ENCODE measurements around the gene COQ7. TPM values are rescaled to one million over a fixed set of nuclear protein-coding genes. Genes with fewer than 3 reads are reported as not detected.
A peak's percentile ranks its signal among the peaks of the same experiment; 100 is the strongest.

Gene COQ7
- total RNA-seq, 1 experiment from 2014 or later: 25.0 TPM

GRCh38 chr16:19066988-19067348 lies 446 bp upstream of the COQ7 start:
- POLR2A ChIA-PET (ENCODE audit: unreplicated experiment): interaction anchor here (0.7 kb wide), 3 partner anchors 65 to 86 kb away, joined by 3 to 5 read pairs (median 3); no protein-coding TSS in a partner anchor
- Histone ChIP-seq H3K27me3 (ENCODE audit: low read length) (no peaks in the 10 kb centered on the region), H3K4me3 (ENCODE audit: low read length) (peak overlapping the region; percentile 95), H3F3A (ENCODE audit: low read length, unreplicated experiment) (no peaks in the 10 kb centered on the region), H3K9me3 (ENCODE audit: low read length) (no peaks in the 10 kb centered on the region), H3K9ac (ENCODE audit: low read length) (peak overlapping the region; percentile 99; the same call in 1 of the 2 replicates), H3K36me3 (ENCODE audit: low read depth, low read length) (0 out of 2 replicates have a peak, but pooled peaks cover 4% of the 10 kb centered on the region), H3K79me2 (ENCODE audit: low read length) (peaks cover 14% of the 10 kb centered on the region; the same call in 1 of the 2 replicates), H3K4me2 (ENCODE audit: low read length) (peak overlapping the region; percentile 57; the same call in 1 of the 2 replicates), H3K9me2 (replicated peaks; ENCODE audit: low read length) (no peaks in the 10 kb centered on the region), H4K20me1 (ENCODE audit: low read length) (no peaks in the 10 kb centered on the region), H3K4me1 (ENCODE audit: insufficient read depth, low read length) (peaks cover 6% of the 10 kb centered on the region; the same call in 1 of the 2 replicates), H3K27ac (ENCODE audit: low read length) (peak overlapping the region; percentile 98), H2AFZ (ENCODE audit: low read length) (peak overlapping the region; percentile 45; the same call in 1 of the 2 replicates)
- CTCF ChIA-PET: no interaction called here
- TF ChIP-seq EZH2 (IDR thresholded peaks at IDR 0.05; ENCODE audit: low read length, unreplicated experiment) (no peak), CTCF (conservative IDR thresholded peaks at IDR 0.05; ENCODE audit: low read depth, low read length) (no peak), EZH2phosphoT487 (IDR thresholded peaks at IDR 0.05; ENCODE audit: borderline replicate concordance, low read length) (no peak)
- intact Hi-C loops (cut with micrococcal nuclease): loop anchor here (1.0 to 5.0 kb wide), 3 partner anchors 50 to 265 kb away; partner anchors contain the start of genes ARL6IP1 and TMC7
- BruUV-seq (replicated peaks): no TSS peak
- DNase-seq (no peak), ATAC-seq (no peak)

GRCh38 chr16:19068237-19068815 lies 912 bp downstream of the COQ7 start:
- H2AFZ ChIP-seq (ENCODE audit: low read length): peak overlapping the region; percentile 88
- peak overlapping the region; percentile 97 for H3K4me2 ChIP-seq (ENCODE audit: low read length)
- TF ChIP-seq CTCF (conservative IDR thresholded peaks at IDR 0.05; ENCODE audit: low read depth, low read length): no peak
- TF ChIP-seq EZH2 (IDR thresholded peaks at IDR 0.05; ENCODE audit: low read length, unreplicated experiment): no peak
- no peak for TF ChIP-seq EZH2phosphoT487 (IDR thresholded peaks at IDR 0.05; ENCODE audit: borderline replicate concordance, low read length)
- no peaks in the 10 kb centered on the region for H3K9me3 ChIP-seq (ENCODE audit: low read length)
- CTCF ChIA-PET: no interaction called here
- no peaks in the 10 kb centered on the region for H3K9me2 ChIP-seq (replicated peaks; ENCODE audit: low read length)
- ATAC-seq (no peak), DNase-seq (no peak)
- H3F3A ChIP-seq (ENCODE audit: low read length, unreplicated experiment): no peaks in the 10 kb centered on the region
- H3K36me3 ChIP-seq (ENCODE audit: low read depth, low read length): no peaks in the 10 kb centered on the region
- POLR2A ChIA-PET (ENCODE audit: unreplicated experiment): no interaction called here
- H3K4me3 ChIP-seq (ENCODE audit: low read length): peak overlapping the region; percentile 95
- peaks cover 14% of the 10 kb centered on the region; the same call in 1 of the 2 replicates for H3K79me2 ChIP-seq (ENCODE audit: low read length)
- intact Hi-C loops (cut with micrococcal nuclease): loop anchor here (5.0 kb wide), 2 partner anchors 51 to 266 kb away; partner anchors contain the start of gene ARL6IP1
- H3K27ac ChIP-seq (ENCODE audit: low read length): peak overlapping the region; percentile 98
- no peaks in the 10 kb centered on the region for H4K20me1 ChIP-seq (ENCODE audit: low read length)
- no TSS peak for BruUV-seq (replicated peaks)
- peaks cover 6% of the 10 kb centered on the region; the same call in 1 of the 2 replicates for H3K4me1 ChIP-seq (ENCODE audit: insufficient read depth, low read length)
- H3K9ac ChIP-seq (ENCODE audit: low read length): peak overlapping the region; percentile 99
- no peaks in the 10 kb centered on the region for H3K27me3 ChIP-seq (ENCODE audit: low read length)
